ENCODE data around the gene RBL2.

The RBL2 gene

DNA sequence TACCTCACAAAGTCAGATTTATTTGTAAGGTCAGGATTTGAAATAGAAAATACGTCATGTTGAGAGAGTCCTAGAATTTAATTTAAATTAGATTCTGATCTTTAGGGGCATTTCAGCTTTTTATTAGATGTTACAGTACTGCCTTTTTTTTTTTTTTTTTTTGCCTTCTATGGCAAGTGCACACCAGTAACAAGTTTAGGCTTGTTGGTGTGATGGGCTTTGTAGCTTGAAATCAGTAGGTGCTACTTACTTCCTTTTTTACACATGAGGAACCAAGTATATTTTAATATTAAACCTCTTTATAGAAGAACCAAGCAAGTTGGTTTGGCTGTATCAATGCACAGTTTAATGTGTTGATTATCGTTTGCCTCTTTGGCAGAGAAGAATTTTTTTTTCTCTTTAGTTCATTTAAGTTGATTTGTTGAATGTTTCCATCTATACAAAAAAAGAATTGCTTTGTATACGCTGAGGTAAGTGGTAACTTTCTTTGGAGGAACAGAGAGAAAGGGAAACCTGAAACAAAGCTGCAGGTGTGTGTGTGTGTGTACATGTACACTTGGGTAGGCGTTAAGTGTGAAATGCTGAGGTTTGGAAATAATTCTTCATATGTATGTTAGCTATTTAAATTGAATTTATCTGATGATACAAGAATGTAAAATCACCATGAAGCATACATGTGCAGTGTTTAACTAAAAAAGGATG is 15.7 kb downstream of the RBL2 start:
- DNase-seq (ENCODE audit: low read depth) = no peak

DNA sequence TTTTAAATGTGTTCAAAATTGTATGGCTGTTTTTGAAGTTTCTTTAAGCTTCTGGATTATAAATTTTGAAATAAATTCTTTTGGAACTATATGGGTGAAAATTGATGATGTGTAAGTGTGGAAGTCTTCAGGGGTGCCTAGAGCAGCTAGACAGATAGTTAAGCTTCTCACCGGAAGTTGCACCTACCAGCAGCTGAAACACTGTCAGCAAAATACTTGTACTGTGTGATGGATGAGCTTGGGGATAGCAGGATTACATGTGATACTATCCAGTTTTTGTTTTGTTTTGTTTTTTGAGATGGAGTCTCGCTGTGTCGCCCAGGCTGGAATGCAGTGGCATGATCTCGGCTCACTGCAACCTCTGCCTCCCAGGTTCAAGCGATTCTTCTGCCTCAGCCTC is 19.7 kb downstream of the RBL2 start:
- no peak for DNase-seq (ENCODE audit: low read depth)

DNA sequence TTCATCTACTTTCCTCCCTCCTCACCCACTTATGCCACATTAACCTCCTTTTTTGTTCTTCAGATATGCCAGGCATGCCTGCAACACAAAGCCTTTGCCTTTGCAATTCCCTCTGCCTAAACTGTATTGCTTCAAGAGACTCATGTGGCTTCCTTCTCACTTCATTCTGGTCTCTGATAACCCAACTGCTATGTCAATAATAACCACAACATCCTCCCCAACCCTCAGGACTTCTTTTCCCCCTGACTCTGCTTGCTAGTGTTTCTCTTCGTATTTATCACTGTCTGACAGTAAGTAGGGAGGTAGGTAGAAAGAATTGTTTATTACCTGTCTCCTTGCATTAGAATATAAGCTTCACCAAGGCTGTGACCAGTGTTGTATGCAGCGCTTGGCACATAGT is 22.4 kb downstream of the RBL2 start:
- DNase-seq (ENCODE audit: low read depth) = no peak

DNA sequence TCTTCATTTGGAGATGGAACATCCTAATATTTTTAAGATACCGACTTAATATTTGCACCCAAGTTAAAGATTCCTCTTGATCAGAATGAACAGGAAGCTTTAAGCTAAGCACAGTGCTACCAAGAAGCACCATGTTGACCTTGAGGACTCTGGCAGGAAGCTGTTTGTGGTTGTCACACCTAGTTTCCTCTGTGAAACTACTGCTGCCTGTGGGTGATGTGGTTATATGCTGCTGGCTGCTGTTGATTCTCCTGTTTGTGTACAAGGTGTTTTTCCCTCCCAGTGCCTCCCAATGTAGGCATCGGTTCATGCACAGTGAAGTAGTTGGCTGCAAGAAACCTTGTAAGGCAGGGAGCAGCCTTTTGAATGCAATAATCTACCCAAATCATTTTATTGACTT is 23.4 kb downstream of the RBL2 start:
- DNase-seq (ENCODE audit: low read depth) = peak; percentile 43

DNA sequence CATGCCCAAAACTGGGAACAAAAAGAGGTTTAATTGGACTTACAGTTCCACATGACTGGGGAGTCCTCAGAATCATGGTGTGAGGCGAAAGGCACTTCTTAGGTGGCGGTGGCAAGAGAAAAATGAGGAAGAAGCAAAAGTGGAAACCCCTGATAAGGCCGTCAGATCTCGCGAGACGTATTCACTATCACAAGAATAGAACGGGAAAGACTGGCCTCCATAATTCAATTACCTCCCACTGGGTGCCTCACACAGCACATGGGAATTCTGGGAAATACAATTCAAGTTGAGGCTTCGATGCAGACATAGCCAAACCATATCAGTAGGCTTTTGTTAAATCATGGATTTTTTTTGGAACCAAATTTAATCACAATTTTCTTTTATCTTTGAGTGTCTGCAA is 24.4 kb downstream of the RBL2 start:
- no peak for DNase-seq (ENCODE audit: low read depth)

- DNase-seq (ENCODE audit: low read depth) = no peak
Measured at GRCh38 chr16:53465606-53466280, 31.5 kb downstream of the RBL2 start.

GRCh38 chr16:53476867-53477266 is 42.6 kb downstream of the RBL2 start:
- no peak for DNase-seq (ENCODE audit: low read depth)

DNA sequence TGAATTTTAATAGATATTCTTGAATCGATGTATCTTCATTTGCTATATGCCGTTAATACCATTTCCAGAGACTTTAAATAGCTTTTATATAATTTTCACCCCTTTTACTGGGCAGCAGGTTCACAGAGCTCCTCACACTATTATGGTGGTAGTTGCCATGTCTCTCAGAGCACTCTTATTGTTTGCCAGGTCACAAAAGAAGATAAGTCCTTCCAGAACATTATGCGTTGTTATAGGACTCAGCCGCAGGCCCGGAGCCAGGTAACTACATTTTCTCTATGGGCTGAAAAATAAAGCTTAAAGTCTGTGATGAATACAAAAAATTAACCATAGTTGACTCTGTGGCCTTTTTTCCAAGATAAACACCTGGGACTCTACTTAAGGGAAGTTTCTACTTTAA is 44.7 kb downstream of the RBL2 start:
- no peak for DNase-seq (ENCODE audit: low read depth)

GRCh38 chr16:53480394-53480793 is 46.1 kb downstream of the RBL2 start:
- no peak for DNase-seq (ENCODE audit: low read depth)

- no peak for DNase-seq (ENCODE audit: low read depth)
Measured at GRCh38 chr16:53482123-53482522, 47.9 kb downstream of the RBL2 start.

DNA sequence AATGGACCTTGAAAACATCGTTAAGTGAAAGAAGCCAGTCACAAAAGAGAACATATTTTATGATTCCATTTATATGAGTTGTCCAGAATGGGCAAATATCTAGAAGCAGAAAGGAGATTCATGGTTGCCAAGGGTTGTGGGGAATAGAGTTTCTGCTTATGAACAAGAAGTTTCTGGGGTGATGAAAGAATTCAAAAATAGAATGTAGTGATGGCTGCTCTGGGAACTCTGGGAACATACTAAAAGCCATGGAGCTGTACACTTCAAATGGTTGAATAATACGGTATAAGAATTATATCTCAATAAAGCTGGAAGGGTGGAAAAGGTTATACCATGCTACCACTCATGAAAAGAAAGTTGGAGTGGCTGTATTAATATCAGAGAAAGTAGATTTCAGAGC is 50.3 kb downstream of the RBL2 start:
- no peak for DNase-seq (ENCODE audit: low read depth)

- DNase-seq (ENCODE audit: low read depth) = no peak
Measured at GRCh38 chr16:53486230-53486629, 52.0 kb downstream of the RBL2 start.

DNA sequence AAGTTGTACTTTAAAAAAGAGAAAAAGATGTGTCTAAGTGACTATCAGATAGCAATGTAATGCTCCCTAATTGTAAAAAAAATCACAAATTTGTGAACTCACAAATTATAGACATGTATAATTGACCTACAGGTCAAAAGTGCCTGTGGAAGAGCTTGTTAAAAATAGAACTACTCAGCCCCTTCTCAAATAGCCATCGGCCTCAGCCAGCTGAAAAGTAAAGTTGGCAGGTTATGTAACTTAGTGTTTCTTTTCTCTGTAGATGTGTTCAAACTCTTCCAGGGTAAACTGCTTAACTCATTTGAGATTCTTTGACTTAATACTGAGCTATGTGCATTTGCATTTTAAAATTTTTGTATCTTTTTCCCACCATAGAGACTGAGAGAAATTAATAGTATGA is 55.5 kb downstream of the RBL2 start:
- no peak for DNase-seq (ENCODE audit: low read depth)

- no peak for DNase-seq (ENCODE audit: low read depth)
Measured at GRCh38 chr16:53492503-53492902, 58.2 kb downstream of the RBL2 start.

- DNase-seq (ENCODE audit: low read depth) = no peak
Measured at GRCh38 chr16:53494636-53495035, 60.4 kb downstream of the RBL2 start.

- DNase-seq (ENCODE audit: low read depth) = no peak
Measured at GRCh38 chr16:53495325-53495724, 61.1 kb downstream of the RBL2 start.

DNA sequence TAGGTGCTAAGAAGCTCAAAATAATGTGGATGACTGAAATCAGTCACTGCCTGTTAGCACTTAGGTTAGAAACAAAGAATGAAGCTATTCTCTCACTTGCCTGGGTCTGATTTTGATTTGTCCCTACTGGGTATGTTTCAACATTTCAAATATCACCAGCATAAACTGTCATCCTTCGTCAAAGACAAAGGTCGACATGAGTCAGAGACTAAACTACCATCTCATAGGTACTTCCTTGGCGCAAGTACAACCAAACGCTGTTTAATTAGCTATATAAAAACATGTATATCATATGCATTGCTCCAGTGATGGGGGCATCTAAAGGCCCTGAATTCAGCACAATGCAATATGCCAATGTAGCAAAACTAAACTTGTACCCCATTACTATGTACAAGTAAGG is 64.7 kb downstream of the RBL2 start:
- no peak for DNase-seq (ENCODE audit: low read depth)

- DNase-seq (ENCODE audit: low read depth) = no peak
Measured at GRCh38 chr16:53501216-53501859, 67.1 kb downstream of the RBL2 start.

- no peak for DNase-seq (ENCODE audit: low read depth)
Measured at GRCh38 chr16:53502331-53503269, 68.3 kb downstream of the RBL2 start, which contains the start of gene AKTIP. TSS of gene AKTIP (minus strand) at chr16:53503209. CDS start at chr16:53500259, 2,950 bp downstream.

DNA sequence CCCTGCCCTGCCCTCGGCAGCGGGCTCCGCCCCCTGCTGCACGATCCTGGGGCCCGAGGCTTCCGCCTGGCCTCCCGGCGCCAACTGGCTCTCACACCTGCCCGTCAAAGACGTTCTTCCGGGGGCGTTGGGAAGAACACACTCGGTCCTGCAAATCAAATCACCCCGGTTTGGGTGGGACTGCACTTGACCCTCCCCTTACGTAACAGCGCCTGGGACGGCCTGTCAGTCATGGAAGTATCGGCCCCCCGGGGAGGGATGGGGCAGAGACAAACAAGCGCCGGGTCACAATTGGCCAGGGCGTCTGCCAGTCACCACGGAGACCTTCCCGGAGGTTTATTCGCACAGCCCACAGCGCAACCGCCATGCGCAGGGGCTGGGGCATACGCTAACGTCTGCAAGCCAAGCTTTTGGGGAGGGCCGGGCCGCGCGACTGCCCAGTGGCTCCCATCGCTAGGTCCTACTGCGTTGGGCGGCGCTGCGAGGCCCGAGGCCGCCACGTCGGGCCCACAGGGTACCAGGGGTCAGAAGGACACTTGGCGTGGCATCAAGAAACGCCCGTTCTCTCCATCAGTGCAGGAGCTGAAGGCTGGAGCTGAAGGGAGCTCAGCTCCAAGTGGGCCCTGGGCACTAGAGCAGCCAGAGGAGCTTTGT is 69.1 kb downstream of the RBL2 start:
- peak; percentile 99 for DNase-seq (ENCODE audit: low read depth)

DNA sequence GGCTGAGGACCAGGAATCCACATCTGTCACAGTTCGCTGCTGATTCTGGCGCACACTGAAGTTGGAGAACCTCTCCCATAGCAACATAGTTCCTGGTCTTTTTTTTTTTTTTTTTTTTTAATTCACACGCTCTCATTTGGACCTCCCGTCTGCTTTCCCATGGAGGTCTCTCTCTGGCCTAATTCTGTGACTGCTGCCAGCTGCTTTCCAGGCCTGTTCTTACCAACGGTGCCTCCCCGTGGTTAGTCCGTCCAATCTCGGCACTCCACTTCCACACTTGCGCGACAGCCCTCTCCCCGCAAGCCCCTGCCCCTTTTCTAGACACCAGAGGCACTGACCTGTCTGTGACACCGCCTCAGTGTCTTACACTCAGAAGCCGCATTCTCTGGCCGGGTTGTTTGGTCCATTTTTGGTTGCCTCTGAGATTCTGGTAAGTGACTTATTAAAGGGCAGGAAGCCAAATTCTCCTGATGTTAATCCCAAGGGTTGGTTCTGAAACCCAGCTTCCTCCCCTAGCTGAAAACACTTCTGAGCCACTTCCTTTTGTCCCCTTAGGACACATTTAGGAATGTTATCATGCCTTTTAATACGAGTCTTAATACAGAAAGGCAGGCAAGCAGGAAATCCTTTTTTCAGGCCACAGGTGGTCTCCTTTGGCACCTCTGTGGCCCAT is 69.9 kb downstream of the RBL2 start:
- DNase-seq (ENCODE audit: low read depth) = no peak

All from stimulated activated CD8-positive, alpha-beta memory T cell treated with anti-CD3 and anti-CD28 coated beads, Interleukin-15, amount 100 ng/mL, for 1 hour (primary cell).